Liver (tissue), 9 donors: ENCODE measurements around the gene RELCH. TPM values are rescaled to one million over a fixed set of nuclear protein-coding genes. Genes with fewer than 3 reads are reported as not detected.

ENCODE experiments used
- DNase-seq: peaks from one replicate; pipeline ENCODE4 v3.0.0-alpha.2; 2017; ENCODE audit warnings: low spot score
- H3K27ac ChIP-seq, 2 donors: one replicate each; pipeline ENCODE4 v1.7.0; 2013; ENCODE audit warnings: inconsistent platforms in 2 of 2, low read length in 2 of 2, control low read depth in 1 of 2, low read depth in 1 of 2, mild to moderate bottlenecking in 1 of 2
- H3K27me3 ChIP-seq, 4 donors: one replicate each; pipeline versions ENCODE4 v1.6.1 to v1.7.0; 2013; ENCODE audit warnings: low read length in 3 of 4, inconsistent platforms in 1 of 4, mild to moderate bottlenecking in 1 of 4, moderate library complexity in 1 of 4; ENCODE audit not compliant: control insufficient read depth in 4 of 4, insufficient read depth in 4 of 4
- H3K36me3 ChIP-seq, 4 donors: one replicate each; pipeline versions ENCODE4 v1.6.1 to v1.7.0; 2013; ENCODE audit warnings: low read length in 3 of 4, mild to moderate bottlenecking in 3 of 4, low read depth in 1 of 4, moderate library complexity in 1 of 4; ENCODE audit not compliant: control insufficient read depth in 4 of 4, insufficient read depth in 3 of 4
- H3K4me1 ChIP-seq, 4 donors: one replicate each; pipeline versions ENCODE4 v1.6.1 to v1.7.0; 2013; ENCODE audit warnings: low read length in 3 of 4, mild to moderate bottlenecking in 3 of 4, moderate library complexity in 1 of 4; ENCODE audit not compliant: control insufficient read depth in 4 of 4, insufficient read depth in 4 of 4
- H3K4me3 ChIP-seq, 3 donors: one replicate each; pipeline versions ENCODE4 v1.6.1 to v1.7.0; 2013; ENCODE audit warnings: low read length in 3 of 3, control low read depth in 1 of 3, low read depth in 1 of 3, mild to moderate bottlenecking in 1 of 3
- H3K9ac ChIP-seq, 2 donors: one replicate each; pipeline ENCODE4 v1.7.0; 2013; ENCODE audit warnings: low read length in 2 of 2, mild to moderate bottlenecking in 2 of 2, moderate library complexity in 2 of 2, control low read depth in 1 of 2, low read depth in 1 of 2
- H3K9me3 ChIP-seq, 4 donors: one replicate each; pipeline versions ENCODE4 v1.6.1 to v1.7.0; 2013; ENCODE audit warnings: low read length in 3 of 4; ENCODE audit not compliant: control insufficient read depth in 4 of 4
- FOXA1 ChIP-seq: IDR thresholded peaks from 2 replicates; pipeline ENCODE4 v1.6.1; 2016; ENCODE audit warnings: antibody characterized with exemption
- FOXA2 ChIP-seq: IDR thresholded peaks from 2 replicates; pipeline ENCODE4 v1.6.1; 2016; ENCODE audit warnings: antibody characterized with exemption
- GABPA ChIP-seq, 2 donors: IDR thresholded peaks in 1 of 2; conservative IDR thresholded peaks in 1 of 2; 2 replicates each; pipeline ENCODE4 v1.6.1; 2016; ENCODE audit warnings: antibody characterized with exemption in 2 of 2, mild to moderate bottlenecking in 1 of 2, moderate library complexity in 1 of 2
- HNF4A ChIP-seq, 2 donors: conservative IDR thresholded peaks; 2 replicates each; pipeline ENCODE4 v1.6.1; 2016; ENCODE audit warnings: antibody characterized with exemption in 2 of 2, mild to moderate bottlenecking in 2 of 2
- HNF4G ChIP-seq: IDR thresholded peaks from 2 replicates; pipeline ENCODE4 v1.6.1; 2016; ENCODE audit warnings: antibody characterized with exemption
- JUND ChIP-seq, 2 donors: IDR thresholded peaks; 2 replicates each; pipeline ENCODE4 v1.6.1; 2016; ENCODE audit warnings: antibody characterized with exemption in 2 of 2
- RXRA ChIP-seq, 2 donors: IDR thresholded peaks; 2 replicates each; pipeline ENCODE4 v1.6.1; 2017 to 2018; ENCODE audit warnings: antibody characterized with exemption in 2 of 2, mild to moderate bottlenecking in 1 of 2
- SP1 ChIP-seq: IDR thresholded peaks from 2 replicates; pipeline ENCODE4 v1.6.1; 2018; ENCODE audit warnings: antibody characterized with exemption, mild to moderate bottlenecking
- TAF1 ChIP-seq: conservative IDR thresholded peaks from 2 replicates; pipeline ENCODE4 v1.6.1; 2016; ENCODE audit warnings: antibody characterized with exemption, mild to moderate bottlenecking
- WGBS: extraction: QIAGEN DNeasy Blood & Tissue Kit; methylation state at CpG from one replicate; pipeline ENCODE4 v1.1.7; 2013; 5-methylcytosine and 5-hydroxymethylcytosine counted together
- polyA plus RNA-seq, 2 donors: library from polyadenylated mRNA; stranded (reverse) in 1 of 2; unstranded in 1 of 2; fragments of 200-250 nt in 1 of 2; fragments of >200 nt in 1 of 2; fragmentation: Nextera tagmentation in 1 of 2; extraction: Ambion mirVana in 1 of 2; gene quantifications; one replicate each; pipeline versions ENCODE4 v1.2.1 to v1.2.3, GENCODE V29; 2013 to 2015
- total RNA-seq, 2 donors: library from RNA; depleted of rRNA; stranded (reverse); fragments of >200 nt; gene quantifications; one replicate each; pipeline ENCODE4 v1.2.3, GENCODE V29; 2014
- TF ChIP-seq, protein P1 (sequence below): IDR thresholded peaks from 2 replicates; pipeline ENCODE4 v1.6.1; 2016; ENCODE audit warnings: antibody characterized with exemption
- TF ChIP-seq, protein P2 (sequence below): fragments of 150-350 bp; IDR thresholded peaks from 2 replicates; pipeline ENCODE4 v1.5.1; 2017; ENCODE audit warnings: improper control_type of control experiment, low read depth, low read length; ENCODE audit not compliant: missing input control
- TF ChIP-seq, protein P3 (sequence below): IDR thresholded peaks from 2 replicates; pipeline ENCODE4 v1.6.1; 2016; ENCODE audit warnings: antibody characterized with exemption, mild to moderate bottlenecking
- TF ChIP-seq, protein P4 (sequence below): IDR thresholded peaks from 2 replicates; pipeline ENCODE4 v1.6.1; 2016; ENCODE audit warnings: antibody characterized with exemption
- TF ChIP-seq, protein P5 (sequence below): IDR thresholded peaks from 2 replicates; pipeline ENCODE4 v1.6.1; 2016; ENCODE audit warnings: antibody characterized with exemption
- donor health status: healthy.
- donor health status: healthy.
- donor health status: healthy.
- donor health status: healthy.
- donor health status: healthy.

The RELCH gene
- total and polyA plus RNA-seq, 4 donors = 4.3 to 21.7 (median 11.0) TPM

DNA sequence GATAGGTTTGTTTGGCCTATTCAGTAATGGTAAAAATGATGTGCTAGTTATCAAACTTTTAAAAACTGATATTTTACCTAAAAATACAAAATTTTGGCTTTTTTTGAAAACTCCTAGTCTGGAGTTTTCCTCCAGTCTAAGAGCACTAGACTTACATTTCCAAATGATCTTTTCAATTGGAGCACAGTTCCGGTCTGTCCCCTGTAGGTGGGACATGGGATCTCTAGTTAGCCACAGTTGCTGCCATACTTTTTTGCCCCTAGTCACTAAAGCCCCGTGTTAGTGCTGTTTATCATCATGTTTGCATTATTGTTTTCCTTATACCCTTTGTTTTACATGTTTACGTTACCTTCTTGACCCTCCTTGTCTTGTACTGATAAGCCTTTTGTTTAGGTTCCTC is 52.4 kb downstream of the RELCH start:
- TF ChIP-seq GABPA (IDR thresholded peaks at IDR 0.05 in 1 of 2, conservative IDR thresholded peaks at IDR 0.05 in 1 of 2) (no peak), FOXA1 (no peak), TAF1 (no peak), HNF4G (no peak), FOXA2 (no peak), JUND (IDR thresholded peaks at IDR 0.05) (no peak), HNF4A (conservative IDR thresholded peaks at IDR 0.05) (no peak), SP1 (no peak), RXRA (IDR thresholded peaks at IDR 0.05) (no peak)
- TF ChIP-seq, protein P1, sequence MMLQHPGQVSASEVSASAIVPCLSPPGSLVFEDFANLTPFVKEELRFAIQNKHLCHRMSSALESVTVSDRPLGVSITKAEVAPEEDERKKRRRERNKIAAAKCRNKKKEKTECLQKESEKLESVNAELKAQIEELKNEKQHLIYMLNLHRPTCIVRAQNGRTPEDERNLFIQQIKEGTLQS = no peak
- TF ChIP-seq, protein P2, sequence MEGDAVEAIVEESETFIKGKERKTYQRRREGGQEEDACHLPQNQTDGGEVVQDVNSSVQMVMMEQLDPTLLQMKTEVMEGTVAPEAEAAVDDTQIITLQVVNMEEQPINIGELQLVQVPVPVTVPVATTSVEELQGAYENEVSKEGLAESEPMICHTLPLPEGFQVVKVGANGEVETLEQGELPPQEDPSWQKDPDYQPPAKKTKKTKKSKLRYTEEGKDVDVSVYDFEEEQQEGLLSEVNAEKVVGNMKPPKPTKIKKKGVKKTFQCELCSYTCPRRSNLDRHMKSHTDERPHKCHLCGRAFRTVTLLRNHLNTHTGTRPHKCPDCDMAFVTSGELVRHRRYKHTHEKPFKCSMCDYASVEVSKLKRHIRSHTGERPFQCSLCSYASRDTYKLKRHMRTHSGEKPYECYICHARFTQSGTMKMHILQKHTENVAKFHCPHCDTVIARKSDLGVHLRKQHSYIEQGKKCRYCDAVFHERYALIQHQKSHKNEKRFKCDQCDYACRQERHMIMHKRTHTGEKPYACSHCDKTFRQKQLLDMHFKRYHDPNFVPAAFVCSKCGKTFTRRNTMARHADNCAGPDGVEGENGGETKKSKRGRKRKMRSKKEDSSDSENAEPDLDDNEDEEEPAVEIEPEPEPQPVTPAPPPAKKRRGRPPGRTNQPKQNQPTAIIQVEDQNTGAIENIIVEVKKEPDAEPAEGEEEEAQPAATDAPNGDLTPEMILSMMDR = no peak
- TF ChIP-seq, protein P3, sequence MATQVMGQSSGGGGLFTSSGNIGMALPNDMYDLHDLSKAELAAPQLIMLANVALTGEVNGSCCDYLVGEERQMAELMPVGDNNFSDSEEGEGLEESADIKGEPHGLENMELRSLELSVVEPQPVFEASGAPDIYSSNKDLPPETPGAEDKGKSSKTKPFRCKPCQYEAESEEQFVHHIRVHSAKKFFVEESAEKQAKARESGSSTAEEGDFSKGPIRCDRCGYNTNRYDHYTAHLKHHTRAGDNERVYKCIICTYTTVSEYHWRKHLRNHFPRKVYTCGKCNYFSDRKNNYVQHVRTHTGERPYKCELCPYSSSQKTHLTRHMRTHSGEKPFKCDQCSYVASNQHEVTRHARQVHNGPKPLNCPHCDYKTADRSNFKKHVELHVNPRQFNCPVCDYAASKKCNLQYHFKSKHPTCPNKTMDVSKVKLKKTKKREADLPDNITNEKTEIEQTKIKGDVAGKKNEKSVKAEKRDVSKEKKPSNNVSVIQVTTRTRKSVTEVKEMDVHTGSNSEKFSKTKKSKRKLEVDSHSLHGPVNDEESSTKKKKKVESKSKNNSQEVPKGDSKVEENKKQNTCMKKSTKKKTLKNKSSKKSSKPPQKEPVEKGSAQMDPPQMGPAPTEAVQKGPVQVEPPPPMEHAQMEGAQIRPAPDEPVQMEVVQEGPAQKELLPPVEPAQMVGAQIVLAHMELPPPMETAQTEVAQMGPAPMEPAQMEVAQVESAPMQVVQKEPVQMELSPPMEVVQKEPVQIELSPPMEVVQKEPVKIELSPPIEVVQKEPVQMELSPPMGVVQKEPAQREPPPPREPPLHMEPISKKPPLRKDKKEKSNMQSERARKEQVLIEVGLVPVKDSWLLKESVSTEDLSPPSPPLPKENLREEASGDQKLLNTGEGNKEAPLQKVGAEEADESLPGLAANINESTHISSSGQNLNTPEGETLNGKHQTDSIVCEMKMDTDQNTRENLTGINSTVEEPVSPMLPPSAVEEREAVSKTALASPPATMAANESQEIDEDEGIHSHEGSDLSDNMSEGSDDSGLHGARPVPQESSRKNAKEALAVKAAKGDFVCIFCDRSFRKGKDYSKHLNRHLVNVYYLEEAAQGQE = no peak
- TF ChIP-seq, protein P4, sequence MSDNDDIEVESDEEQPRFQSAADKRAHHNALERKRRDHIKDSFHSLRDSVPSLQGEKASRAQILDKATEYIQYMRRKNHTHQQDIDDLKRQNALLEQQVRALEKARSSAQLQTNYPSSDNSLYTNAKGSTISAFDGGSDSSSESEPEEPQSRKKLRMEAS = no peak
- Histone ChIP-seq H3K4me3 (no peak overlapping the region), H3K27ac (no peak overlapping the region), H3K9ac (no peak overlapping the region), H3K36me3 (peaks cover 0 to 3% (median 0%) of the 10 kb centered on the region in 4 donors), H3K4me1 (no peaks in the 10 kb centered on the region), H3K27me3 (no peaks in the 10 kb centered on the region), H3K9me3 (no peaks in the 10 kb centered on the region)
- no peak for DNase-seq
- WGBS = 90% methylated on average over 3 of the region's 3 CpGs

DNA sequence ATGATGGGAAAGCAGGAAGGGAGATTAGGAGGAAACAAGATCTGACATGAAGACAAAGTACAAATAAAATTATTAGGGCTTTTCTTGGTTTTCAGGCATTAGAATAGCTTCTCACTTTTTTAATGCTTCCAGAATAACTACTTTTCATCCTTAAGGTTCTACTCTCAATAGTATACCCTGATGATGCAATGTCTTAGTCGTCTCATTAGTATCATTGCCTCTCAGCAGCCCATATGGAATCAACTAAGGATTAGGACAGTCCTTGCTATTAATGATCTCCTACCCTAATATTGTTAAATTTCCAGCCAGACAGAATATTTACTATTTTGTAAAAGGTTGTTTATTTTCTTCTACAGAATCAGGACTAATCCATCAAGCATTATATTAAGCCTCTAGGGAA is 55.9 kb downstream of the RELCH start:
- Histone ChIP-seq H3K4me3 (no peak overlapping the region), H3K27ac (no peak overlapping the region), H3K36me3 (peaks cover 0 to 10% (median 1%) of the 10 kb centered on the region in 4 donors), H3K9ac (no peak overlapping the region), H3K4me1 (peaks cover 0 to 2% (median 0%) of the 10 kb centered on the region in 4 donors), H3K27me3 (no peaks in the 10 kb centered on the region), H3K9me3 (no peaks in the 10 kb centered on the region)
- no peak for DNase-seq
- TF ChIP-seq, protein P4 = no peak
- TF ChIP-seq HNF4G = no peak
- TF ChIP-seq, protein P5, sequence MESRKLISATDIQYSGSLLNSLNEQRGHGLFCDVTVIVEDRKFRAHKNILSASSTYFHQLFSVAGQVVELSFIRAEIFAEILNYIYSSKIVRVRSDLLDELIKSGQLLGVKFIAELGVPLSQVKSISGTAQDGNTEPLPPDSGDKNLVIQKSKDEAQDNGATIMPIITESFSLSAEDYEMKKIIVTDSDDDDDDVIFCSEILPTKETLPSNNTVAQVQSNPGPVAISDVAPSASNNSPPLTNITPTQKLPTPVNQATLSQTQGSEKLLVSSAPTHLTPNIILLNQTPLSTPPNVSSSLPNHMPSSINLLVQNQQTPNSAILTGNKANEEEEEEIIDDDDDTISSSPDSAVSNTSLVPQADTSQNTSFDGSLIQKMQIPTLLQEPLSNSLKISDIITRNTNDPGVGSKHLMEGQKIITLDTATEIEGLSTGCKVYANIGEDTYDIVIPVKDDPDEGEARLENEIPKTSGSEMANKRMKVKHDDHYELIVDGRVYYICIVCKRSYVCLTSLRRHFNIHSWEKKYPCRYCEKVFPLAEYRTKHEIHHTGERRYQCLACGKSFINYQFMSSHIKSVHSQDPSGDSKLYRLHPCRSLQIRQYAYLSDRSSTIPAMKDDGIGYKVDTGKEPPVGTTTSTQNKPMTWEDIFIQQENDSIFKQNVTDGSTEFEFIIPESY = no peak
- 96% methylated on average over 1 of the region's 1 CpG for WGBS
